Endothelial cell of coronary artery (primary cell): ENCODE measurements around the gene DEFB115. TPM values are rescaled to one million over a fixed set of nuclear protein-coding genes. Genes with fewer than 3 reads are reported as not detected.

Source experiments
- total RNA-seq: library from RNA; depleted of rRNA; stranded (reverse); fragments of >200 nt; gene quantifications from 2 replicates; pipeline ENCODE4 v1.2.3, GENCODE V29; 2014

The DEFB115 gene, protein sequence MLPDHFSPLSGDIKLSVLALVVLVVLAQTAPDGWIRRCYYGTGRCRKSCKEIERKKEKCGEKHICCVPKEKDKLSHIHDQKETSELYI
- not detected in 2 replicates for total RNA-seq

DNA sequence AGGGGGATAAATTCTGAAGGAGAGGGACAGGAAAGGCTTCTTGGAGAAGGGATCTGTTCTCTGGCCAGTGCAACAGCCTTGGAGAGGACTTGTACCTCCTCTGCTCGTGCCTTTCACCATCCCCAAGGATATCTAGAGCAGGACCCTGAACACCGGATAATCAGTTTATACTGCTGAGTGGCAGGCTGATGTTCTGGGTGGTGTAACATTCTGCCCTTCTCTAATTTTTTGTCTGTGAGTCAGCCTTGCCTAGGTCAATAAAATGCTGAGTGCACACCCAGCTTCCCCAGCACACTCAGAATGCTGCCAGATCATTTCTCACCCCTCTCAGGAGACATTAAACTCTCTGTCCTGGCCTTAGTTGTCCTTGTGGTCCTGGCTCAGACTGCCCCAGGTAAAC lies at the start of gene DEFB115:
Gene DEFB115 (plus strand): TSS at position 301 of the 400 bp plus-strand sequence. CDS start 0 bp downstream, at position 301.

DNA sequence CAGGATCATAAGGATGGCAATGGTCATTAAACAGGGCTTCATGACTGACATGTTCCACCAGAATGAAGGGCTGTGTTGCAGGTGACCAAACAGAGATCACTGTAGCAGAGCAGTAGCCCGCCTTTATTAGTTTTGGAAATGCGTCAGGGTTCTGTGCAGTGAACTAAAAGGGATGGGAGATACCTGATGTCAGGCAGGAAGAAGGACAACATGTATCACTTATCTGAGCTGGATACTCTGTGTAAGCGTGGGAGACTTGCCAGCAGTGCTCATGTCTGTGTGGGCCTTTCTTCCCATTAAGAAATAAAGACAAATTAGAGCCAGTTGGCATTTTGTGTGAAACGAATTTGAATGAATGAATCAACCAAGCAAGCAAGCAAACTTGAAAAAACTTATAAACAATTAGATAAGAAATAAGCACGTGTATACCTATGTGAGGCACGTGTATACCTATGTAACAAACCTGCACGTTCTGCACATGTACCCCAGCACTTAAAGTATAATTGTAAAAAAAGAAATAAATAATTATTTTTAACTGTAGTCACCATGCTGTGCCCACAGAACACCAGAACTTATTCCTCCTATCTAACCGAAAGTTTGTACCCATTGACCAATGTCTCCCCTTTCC lies 51.2 kb downstream of the DEFB115 start, which contains the start of gene DEFB116:
Gene DEFB116 (minus strand): TSS at position 51 of the 628 bp plus-strand sequence. CDS start 0 bp downstream, at position 51.

Other genes starting within 250 kb of the DEFB115 start
- not detected in 2 replicates for gene DEFB116, start 50.9 kb downstream of the DEFB115 start, total RNA-seq
- not detected in 2 replicates for gene DEFB118, start 110.9 kb downstream of the DEFB115 start, total RNA-seq
- not detected in 2 replicates for gene DEFB119, start 132.9 kb downstream of the DEFB115 start, total RNA-seq
- gene DEFB121, start 148.6 kb downstream of the DEFB115 start, total RNA-seq: not detected in 2 replicates
- gene DEFB123, start 183.0 kb downstream of the DEFB115 start, total RNA-seq: not detected in 2 replicates
- not detected in 2 replicates for gene DEFB124, start 217.5 kb downstream of the DEFB115 start, total RNA-seq
- 0.09 and 0.18 TPM in 2 replicates for gene REM1, start 217.6 kb downstream of the DEFB115 start, total RNA-seq